GM12865 (cell line): ENCODE data around the gene DCST2.

ENCODE experiments used
- DNase-seq: peaks from one replicate; pipeline ENCODE4 v3.0.0; 2010; ENCODE audit warnings: low read depth
- H3K4me3 ChIP-seq: 2 replicates; pipeline ENCODE4 v1.5.1; 2011; ENCODE audit warnings: mild to moderate bottlenecking, low read depth, low read length, control low read depth
- CTCF ChIP-seq: IDR thresholded peaks from 2 replicates; pipeline ENCODE4 v1.5.1; 2011; ENCODE audit warnings: low read length, control low read depth, low read depth, inconsistent platforms; ENCODE audit not compliant: insufficient read depth; ENCODE audit errors: missing control alignments

The DCST2 gene

DNA sequence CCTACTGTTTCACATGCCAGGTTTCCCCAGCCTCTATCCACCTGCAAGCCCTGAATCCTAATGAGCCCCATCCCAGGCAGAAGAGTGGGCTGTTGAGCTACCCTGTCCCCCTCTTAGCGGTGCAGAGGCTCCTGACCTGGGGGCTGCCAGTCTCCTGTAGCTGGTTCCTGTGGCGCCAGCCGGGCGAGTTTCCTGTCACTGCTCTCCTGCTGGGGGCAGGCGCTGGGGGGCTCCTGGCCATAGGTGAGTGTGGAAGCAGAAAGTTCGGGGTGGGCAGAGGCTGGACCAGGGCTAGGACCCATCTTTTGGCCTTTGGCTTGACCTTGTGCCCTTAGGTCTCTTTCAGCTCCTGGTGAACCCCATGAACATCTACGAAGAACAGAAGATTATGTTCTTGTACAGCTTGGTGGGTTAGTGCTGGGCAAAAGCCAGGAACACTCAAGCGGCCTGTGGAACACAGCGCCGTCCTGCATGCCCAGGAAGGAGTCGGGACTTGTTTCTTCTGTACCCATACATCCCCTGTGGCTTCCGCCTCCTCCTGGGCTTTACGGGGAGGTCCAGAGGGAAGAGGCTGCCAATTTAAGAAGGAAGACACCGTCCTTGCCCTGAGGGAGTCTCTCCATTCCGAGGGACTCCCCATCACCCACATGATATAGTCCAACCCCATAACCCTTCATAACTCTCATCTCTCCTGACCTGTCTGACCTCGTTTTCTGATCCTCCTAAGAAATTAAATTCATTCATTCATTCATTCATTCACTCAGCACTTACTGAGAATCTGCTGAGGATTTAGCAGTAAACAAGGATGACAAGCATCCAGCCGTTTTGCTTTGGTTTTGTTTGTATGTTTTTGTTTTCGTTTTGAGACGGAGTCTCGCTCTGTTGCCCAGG lies 982 bp upstream of the DCST2 start:
- DNase-seq, result no peak
- H3K4me3 ChIP-seq, result no peak overlapping the region
- no peak for TF ChIP-seq CTCF

DNA sequence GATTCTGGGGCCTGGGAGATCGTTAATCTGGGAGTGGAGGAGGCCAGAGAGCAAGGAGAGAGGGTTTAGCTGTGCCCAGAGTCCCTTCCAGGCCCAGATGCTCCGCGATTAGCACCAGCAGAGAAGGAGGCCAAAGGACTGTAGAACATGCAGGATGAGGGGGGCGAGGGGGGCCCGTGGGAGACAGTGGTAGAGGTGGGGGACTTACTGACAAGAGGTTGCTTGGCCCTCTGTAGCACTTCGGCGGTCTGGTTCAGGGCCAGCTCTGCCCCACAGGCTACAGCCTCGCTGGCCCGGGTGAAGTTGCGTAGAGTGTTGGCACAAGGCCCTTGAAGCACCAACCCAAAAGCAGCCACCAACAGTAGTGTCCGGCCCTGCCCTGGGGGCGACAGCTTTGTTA lies 695 bp downstream of the DCST2 start:
- no peak for DNase-seq
- no peak overlapping the region for H3K4me3 ChIP-seq
- TF ChIP-seq CTCF, result no peak

DNA sequence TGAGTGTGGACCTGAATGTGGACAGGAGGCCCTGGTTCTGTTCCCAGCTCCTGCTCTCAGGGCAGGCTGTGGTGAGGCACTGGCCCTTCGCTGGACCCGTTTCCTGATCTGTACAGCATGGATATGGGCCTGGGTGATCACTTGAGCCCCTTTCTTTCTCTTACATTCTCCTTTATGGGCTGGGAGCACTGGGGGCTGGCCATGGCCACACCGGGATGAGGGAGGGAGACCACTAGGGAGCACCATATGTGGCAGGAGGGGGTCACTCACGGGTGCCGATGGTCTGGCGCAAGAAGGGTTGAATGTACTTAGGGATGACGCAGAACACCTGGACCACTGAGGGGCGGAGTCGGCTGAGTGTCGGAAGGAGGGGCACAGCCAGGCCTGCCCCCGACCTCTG lies 2.7 kb downstream of the DCST2 start:
- DNase-seq, result no peak
- no peak overlapping the region for H3K4me3 ChIP-seq
- TF ChIP-seq CTCF, result no peak

DNA sequence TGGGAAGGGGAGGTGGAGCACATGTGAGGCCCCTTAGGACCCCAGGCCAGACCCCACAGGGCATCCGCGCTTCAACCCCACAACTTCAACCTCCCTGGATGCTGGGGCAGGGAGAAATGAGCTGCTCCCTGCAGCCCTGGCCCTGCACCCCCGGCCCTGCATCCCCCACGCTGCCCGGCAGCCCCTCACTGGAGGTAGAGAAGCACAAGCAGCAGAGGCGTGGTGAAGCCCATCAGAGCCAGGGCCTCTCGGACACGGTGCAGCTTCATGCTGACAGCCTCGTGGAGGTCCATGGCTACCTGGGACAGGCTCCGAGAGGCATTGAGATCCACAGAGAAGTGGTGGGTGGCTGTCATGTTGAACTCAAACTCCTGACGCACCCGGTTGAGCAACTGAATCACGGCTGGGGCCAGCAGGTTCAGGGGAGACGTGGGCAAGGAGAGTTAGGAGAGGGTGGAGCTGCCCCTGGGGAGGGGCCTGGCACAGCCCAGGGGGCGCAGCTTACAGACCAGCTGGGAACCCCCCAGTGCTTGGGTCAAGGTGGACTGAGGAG lies 3.3 kb downstream of the DCST2 start:
- TF ChIP-seq CTCF, result no peak
- H3K4me3 ChIP-seq, result no peak overlapping the region
- no peak for DNase-seq

DNA sequence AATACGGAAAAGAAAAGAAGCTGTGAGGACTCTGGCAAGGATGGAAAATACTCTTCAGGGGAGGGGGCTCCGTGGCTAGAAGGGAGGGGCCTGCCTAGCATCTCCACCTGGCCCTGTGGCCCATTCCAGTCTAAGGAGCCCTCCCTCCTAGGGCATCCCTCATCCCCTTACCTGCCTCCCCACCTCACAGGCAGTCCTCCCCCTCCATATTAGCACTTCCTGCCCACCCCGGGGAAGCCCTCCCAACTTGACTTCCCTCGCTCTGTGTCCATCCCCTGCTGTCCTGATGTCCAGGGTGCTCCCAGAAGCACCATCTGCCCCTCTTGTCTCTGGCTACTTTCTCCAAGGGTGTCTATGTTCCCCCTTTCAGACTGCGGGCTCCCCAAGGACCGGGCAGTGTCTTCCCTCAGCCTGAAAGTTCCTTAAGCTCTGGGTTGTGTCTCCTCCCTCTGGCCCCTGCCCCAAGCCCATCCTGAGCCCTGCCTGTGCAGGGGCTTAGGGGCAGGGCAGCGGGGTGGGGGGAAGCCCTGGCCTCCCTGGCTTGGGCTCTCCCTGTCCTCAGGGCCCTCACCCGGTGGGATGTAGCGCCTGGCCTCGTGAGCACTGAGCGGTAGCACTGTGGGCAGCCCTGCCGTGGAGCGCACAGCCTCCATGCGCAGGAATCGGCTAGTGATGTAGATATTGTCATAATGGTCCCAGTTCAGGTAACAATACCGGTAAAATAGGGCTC lies 3.9 kb downstream of the DCST2 start:
- DNase-seq, result no peak
- no peak overlapping the region for H3K4me3 ChIP-seq
- no peak for TF ChIP-seq CTCF

- no peak for TF ChIP-seq CTCF
- no peak for DNase-seq
- no peak overlapping the region for H3K4me3 ChIP-seq
Measured at GRCh38 chr1:155026588-155026987, 7.0 kb downstream of the DCST2 start.
